ENCODE results near the gene PKP1.

DNA sequence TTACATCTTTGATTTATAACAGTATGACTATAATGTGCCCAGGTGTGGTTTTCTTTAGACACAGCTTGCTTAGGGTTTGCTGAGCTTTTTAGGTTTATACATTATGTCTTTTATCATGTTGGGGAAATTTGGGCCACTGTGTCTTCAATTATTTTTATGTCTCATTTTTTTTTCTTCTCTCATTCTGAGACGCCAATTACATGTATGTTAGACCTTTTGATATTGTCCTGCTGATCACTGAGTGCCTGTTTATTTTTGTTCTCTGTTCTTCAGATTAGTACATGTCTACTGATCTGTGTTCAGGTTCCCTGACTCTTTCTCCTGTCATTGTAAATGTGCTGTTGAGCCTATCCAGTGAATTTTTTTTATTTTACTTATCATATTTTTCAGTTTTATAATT, 58.1 kb downstream of the PKP1 start:
- TF ChIP-seq, protein P1, sequence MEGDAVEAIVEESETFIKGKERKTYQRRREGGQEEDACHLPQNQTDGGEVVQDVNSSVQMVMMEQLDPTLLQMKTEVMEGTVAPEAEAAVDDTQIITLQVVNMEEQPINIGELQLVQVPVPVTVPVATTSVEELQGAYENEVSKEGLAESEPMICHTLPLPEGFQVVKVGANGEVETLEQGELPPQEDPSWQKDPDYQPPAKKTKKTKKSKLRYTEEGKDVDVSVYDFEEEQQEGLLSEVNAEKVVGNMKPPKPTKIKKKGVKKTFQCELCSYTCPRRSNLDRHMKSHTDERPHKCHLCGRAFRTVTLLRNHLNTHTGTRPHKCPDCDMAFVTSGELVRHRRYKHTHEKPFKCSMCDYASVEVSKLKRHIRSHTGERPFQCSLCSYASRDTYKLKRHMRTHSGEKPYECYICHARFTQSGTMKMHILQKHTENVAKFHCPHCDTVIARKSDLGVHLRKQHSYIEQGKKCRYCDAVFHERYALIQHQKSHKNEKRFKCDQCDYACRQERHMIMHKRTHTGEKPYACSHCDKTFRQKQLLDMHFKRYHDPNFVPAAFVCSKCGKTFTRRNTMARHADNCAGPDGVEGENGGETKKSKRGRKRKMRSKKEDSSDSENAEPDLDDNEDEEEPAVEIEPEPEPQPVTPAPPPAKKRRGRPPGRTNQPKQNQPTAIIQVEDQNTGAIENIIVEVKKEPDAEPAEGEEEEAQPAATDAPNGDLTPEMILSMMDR (IDR thresholded peaks at IDR 0.05; ENCODE audit: borderline replicate concordance, extremely low read depth, low read length, poor library complexity, severe bottlenecking): no peak
- TF ChIP-seq EZH2 (IDR thresholded peaks at IDR 0.05; ENCODE audit: borderline replicate concordance, low read depth, low read length, severe bottlenecking): no peak

Measured in DND-41 (cell line).